Endothelial cell of umbilical vein (primary cell): Measurements from ENCODE around the gene EED.

ENCODE experiments used
- CTCF ChIP-seq, 2 donors: IDR thresholded peaks; 1 replicate in 1 of 2; 2 replicates in 1 of 2; pipeline ENCODE4 v1.5.1; 2011; ENCODE audit warnings: low read length in 2 of 2, mild to moderate bottlenecking in 2 of 2, moderate library complexity in 2 of 2, control low read depth in 1 of 2, inconsistent platforms in 1 of 2, low read depth in 1 of 2; ENCODE audit not compliant: insufficient read depth in 1 of 2; ENCODE audit errors: extremely low read depth in 1 of 2
- EZH2 ChIP-seq: IDR thresholded peaks from 2 replicates; pipeline ENCODE4 v1.6.1; 2012; ENCODE audit warnings: borderline replicate concordance, low read depth, mild to moderate bottlenecking, moderate library complexity, low read length, inconsistent platforms; ENCODE audit not compliant: severe bottlenecking
- FOS ChIP-seq: IDR thresholded peaks from 2 replicates; pipeline ENCODE4 v1.6.1; 2011; ENCODE audit warnings: mild to moderate bottlenecking, low read length, moderate library complexity, borderline replicate concordance; ENCODE audit not compliant: insufficient read depth
- GATA2 ChIP-seq: IDR thresholded peaks from 2 replicates; pipeline ENCODE4 v1.7.0; 2011; ENCODE audit warnings: low read depth, mild to moderate bottlenecking, moderate library complexity, mixed read lengths, low read length; ENCODE audit not compliant: insufficient read length, insufficient read depth
- JUN ChIP-seq: IDR thresholded peaks from 2 replicates; pipeline ENCODE4 v1.6.1; 2011; ENCODE audit warnings: borderline replicate concordance, low read depth; ENCODE audit not compliant: insufficient read length, insufficient read depth
- MYC ChIP-seq: IDR thresholded peaks from one replicate; pipeline ENCODE4 v1.6.1; 2011; ENCODE audit warnings: mild to moderate bottlenecking, low read depth, low read length
- POLR2A ChIP-seq: IDR thresholded peaks from 2 replicates; pipeline ENCODE4 v1.6.1; 2012; ENCODE audit warnings: low read depth, mild to moderate bottlenecking, control low read depth, low read length
- POLR2AphosphoS5 ChIP-seq: IDR thresholded peaks from 2 replicates; pipeline ENCODE4 v1.6.1; 2012; ENCODE audit warnings: low read depth, mild to moderate bottlenecking, control low read depth, low read length, moderate library complexity; ENCODE audit not compliant: insufficient read depth
- TF ChIP-seq, protein P1 (sequence below): IDR thresholded peaks from 2 replicates; pipeline ENCODE4 v1.6.1; 2011; ENCODE audit not compliant: insufficient read depth, insufficient read length

DNA sequence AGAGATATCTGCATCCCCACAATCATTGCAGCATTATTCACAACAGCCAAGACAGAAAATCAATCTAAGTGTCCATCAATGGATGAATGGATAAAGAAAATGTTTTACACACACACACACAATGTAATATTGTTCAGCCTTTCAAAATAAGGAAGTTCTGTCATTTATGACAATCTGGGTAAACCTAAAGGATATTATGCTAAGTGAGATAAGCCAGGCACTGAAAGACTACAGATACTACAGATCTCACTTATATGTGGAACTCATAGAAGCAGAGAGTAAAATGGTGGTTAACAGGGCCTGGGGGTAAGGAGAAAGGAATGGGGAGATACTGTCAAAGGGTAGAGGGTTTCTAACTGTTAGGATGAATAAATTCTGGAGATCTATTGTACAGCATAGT is 36.0 kb upstream of the EED start:
- TF ChIP-seq CTCF (IDR thresholded peaks at IDR 0.05; ENCODE audit: extremely low read depth in 1 of 2, insufficient read depth in 1 of 2, low read depth in 1 of 2, low read length in 2 of 2) (no peak), POLR2A (no peak), POLR2AphosphoS5 (no peak), EZH2 (no peak), GATA2 (no peak), JUN (no peak), MYC (no peak), FOS (no peak)
- TF ChIP-seq, protein P1, sequence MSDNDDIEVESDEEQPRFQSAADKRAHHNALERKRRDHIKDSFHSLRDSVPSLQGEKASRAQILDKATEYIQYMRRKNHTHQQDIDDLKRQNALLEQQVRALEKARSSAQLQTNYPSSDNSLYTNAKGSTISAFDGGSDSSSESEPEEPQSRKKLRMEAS = no peak
